Measurements from ENCODE around the gene NEK6.

DNA sequence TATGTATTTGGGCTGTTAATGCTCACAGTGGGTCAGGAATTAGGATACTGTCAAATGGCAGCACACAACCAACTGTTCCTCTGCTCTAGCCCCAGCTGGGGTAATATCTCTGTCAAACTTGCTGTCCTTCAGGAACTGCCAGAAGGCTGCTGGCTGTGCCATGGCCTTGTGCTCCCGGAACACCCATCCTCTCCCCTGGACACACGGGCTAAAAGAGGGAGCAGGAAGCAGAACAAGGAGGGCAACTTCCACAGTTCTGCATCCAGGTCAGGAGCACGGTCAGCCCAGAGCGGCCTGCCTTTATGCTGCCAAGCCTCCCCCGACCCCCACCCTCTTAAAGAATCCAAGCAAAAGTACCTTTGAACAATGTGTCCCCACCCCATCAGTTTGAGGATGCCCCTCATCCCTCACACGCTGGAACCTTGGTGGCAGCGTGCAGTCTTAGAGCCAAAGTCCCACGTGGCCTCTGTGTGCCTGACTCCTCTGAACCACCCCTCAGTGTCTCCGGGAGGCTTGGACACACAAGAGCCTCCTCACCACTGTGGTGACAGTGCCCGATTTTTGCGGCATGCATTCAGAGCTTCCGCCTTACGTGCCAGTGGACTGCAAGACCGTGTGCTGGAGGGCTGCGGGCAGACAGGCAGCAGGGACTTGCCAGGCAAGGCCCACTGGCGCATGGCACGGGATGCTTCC, 96.7 kb downstream of the NEK6 start:
- TF ChIP-seq, protein P1, sequence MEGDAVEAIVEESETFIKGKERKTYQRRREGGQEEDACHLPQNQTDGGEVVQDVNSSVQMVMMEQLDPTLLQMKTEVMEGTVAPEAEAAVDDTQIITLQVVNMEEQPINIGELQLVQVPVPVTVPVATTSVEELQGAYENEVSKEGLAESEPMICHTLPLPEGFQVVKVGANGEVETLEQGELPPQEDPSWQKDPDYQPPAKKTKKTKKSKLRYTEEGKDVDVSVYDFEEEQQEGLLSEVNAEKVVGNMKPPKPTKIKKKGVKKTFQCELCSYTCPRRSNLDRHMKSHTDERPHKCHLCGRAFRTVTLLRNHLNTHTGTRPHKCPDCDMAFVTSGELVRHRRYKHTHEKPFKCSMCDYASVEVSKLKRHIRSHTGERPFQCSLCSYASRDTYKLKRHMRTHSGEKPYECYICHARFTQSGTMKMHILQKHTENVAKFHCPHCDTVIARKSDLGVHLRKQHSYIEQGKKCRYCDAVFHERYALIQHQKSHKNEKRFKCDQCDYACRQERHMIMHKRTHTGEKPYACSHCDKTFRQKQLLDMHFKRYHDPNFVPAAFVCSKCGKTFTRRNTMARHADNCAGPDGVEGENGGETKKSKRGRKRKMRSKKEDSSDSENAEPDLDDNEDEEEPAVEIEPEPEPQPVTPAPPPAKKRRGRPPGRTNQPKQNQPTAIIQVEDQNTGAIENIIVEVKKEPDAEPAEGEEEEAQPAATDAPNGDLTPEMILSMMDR (conservative IDR thresholded peaks at IDR 0.05): no peak
- no peak for TF ChIP-seq EZH2 (IDR thresholded peaks at IDR 0.05; ENCODE audit: low read depth)

All from PC-9 (cell line).